ENCODE measurements around the gene TYW1B.

GRCh38 chr7:72704894-72705293, 123.1 kb downstream of the TYW1B start:
- TF ChIP-seq, protein P1, sequence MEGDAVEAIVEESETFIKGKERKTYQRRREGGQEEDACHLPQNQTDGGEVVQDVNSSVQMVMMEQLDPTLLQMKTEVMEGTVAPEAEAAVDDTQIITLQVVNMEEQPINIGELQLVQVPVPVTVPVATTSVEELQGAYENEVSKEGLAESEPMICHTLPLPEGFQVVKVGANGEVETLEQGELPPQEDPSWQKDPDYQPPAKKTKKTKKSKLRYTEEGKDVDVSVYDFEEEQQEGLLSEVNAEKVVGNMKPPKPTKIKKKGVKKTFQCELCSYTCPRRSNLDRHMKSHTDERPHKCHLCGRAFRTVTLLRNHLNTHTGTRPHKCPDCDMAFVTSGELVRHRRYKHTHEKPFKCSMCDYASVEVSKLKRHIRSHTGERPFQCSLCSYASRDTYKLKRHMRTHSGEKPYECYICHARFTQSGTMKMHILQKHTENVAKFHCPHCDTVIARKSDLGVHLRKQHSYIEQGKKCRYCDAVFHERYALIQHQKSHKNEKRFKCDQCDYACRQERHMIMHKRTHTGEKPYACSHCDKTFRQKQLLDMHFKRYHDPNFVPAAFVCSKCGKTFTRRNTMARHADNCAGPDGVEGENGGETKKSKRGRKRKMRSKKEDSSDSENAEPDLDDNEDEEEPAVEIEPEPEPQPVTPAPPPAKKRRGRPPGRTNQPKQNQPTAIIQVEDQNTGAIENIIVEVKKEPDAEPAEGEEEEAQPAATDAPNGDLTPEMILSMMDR (IDR thresholded peaks at IDR 0.05; ENCODE audit: insufficient read depth, low read depth, low read length), result no peak
- TF ChIP-seq EZH2 (IDR thresholded peaks at IDR 0.05; ENCODE audit: insufficient read depth, low read length), result no peak

All from astrocyte (in vitro differentiated cells and primary cell).